GM12872 (cell line): ENCODE measurements around the gene MINDY1.

Source experiments
- CTCF ChIP-seq: IDR thresholded peaks from 3 replicates; pipeline ENCODE4 v1.5.1; 2011; ENCODE audit warnings: low read depth, mild to moderate bottlenecking, low read length, moderate library complexity; ENCODE audit not compliant: insufficient read depth

The MINDY1 gene

GRCh38 chr1:151048645-151049032 lies 41.9 kb upstream of the MINDY1 start:
- no peak for TF ChIP-seq CTCF

GRCh38 chr1:151047925-151048644 lies 41.4 kb upstream of the MINDY1 start:
- peak; percentile 71 for TF ChIP-seq CTCF

- TF ChIP-seq CTCF: no peak
These were observed 40.9 kb upstream of the MINDY1 start, which contains the start of gene C1orf56 for GRCh38 chr1:151047591-151047924. Gene C1orf56 (plus strand): TSS chr1:151047751. CDS start chr1:151047848, 97 bp downstream.

GRCh38 chr1:151043163-151043562 lies 36.5 kb upstream of the MINDY1 start:
- no peak for TF ChIP-seq CTCF

GRCh38 chr1:151039521-151039920 lies 32.8 kb upstream of the MINDY1 start:
- TF ChIP-seq CTCF: no peak

GRCh38 chr1:151037032-151037431 lies 30.3 kb upstream of the MINDY1 start:
- TF ChIP-seq CTCF: no peak

GRCh38 chr1:151036356-151036755 lies 29.7 kb upstream of the MINDY1 start, which contains the start of gene BNIPL:
Gene BNIPL (plus strand): TSS chr1:151036586. CDS start chr1:151036726, 140 bp downstream.
- no peak for TF ChIP-seq CTCF
